Measurements from ENCODE around the gene SH3BGRL3.
"Not testable (repeated sequence)": the region's sequence is repeated elsewhere in the genome, so short reads cannot be mapped to it uniquely, and the experiment has no call there.

The SH3BGRL3 gene

GRCh38 chr1:26291939-26292338 lies 12.1 kb downstream of the SH3BGRL3 start:
- no peak for DNase-seq

DNA sequence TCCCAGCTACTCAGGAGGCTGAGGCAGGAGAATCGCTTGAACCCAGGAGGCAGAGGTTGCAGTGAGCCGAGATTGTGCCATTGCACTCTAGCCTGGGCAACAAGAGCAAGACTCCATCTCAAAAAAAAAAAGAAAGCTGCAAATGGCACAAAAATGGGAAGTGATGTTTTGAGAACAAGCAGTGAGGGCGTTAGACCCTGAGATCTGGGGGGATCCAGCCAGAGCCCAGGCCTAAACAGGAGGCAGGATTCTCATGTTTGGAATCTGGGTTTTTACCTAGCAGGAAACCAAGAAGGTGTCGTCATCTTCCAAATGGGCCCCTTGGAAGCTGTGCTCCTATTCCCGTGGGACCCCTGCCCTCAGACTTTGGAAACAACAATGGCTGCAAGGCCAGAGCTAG lies 12.8 kb downstream of the SH3BGRL3 start:
- DNase-seq = not testable (repeated sequence)

DNA sequence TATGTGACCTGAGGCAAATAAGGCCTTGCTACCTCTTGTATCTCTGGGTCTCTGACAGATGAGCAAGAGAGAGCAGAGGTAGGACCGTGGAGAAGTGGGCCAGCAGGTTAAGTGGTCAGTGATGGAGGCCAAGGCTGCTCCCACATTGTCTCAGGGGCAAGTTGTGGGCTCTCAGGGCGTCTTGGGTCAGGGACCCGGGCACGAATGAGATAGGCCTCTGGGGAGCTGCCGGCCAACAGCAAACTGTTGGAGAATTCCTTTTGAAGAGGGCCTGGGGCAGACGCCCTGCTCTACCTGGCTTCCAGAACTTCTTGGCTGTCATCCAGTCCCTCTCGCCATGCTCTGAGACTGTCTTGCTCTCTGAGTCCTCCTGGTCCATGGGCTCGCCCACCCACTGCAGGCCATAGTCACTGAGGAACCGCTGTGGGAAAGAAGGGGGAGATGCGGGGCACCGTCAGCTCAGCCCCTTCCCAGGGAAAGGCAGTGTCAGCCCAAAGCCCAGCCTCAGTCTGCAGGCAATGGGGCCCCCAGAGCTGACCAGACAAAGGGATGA lies 14.1 kb downstream of the SH3BGRL3 start:
- no peak for DNase-seq

DNA sequence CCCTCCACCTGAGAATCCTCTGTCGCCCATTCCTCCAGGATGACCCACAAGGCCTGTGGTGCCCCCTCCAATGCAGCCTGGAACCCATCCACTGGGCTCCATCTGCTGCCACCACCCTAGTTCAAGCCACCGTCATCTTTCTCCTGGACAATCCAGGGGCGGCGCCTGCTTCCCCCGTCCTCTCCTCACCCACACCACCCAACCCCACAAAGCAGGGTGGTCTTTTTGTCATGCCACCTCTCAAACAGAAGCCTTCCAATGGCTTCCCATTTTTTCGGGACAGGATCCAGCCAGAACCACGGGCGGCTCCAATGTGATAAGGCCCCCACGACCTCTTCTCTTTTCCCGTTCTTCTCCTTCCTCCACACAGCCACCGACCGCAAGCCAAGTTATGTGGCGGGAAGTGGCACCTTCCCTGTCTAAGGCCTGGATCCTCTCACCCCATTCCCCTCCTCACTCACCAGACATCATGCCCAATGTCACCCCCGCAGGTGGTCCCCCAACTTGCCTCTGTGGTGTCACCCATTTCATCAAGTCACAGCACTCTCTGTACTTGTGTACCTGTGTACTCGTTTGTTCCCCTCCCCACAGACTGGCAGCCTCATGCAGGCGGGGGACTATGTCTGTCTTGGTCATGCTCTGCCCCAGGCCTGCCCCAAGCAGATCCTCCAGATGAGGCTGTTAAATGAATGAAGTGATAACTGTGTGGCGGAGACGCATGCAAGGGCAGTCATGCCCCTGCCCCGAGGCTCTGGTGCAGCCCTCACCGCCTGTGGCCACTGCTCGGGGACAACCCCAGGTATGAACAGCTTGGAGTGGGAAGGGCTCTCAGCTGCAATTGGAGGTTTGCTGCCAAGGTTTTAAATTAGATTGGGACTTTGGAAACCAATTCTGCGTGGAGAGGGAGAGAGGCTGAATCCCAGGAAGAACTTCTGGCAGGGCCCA lies 15.6 kb downstream of the SH3BGRL3 start:
- DNase-seq = no peak

DNA sequence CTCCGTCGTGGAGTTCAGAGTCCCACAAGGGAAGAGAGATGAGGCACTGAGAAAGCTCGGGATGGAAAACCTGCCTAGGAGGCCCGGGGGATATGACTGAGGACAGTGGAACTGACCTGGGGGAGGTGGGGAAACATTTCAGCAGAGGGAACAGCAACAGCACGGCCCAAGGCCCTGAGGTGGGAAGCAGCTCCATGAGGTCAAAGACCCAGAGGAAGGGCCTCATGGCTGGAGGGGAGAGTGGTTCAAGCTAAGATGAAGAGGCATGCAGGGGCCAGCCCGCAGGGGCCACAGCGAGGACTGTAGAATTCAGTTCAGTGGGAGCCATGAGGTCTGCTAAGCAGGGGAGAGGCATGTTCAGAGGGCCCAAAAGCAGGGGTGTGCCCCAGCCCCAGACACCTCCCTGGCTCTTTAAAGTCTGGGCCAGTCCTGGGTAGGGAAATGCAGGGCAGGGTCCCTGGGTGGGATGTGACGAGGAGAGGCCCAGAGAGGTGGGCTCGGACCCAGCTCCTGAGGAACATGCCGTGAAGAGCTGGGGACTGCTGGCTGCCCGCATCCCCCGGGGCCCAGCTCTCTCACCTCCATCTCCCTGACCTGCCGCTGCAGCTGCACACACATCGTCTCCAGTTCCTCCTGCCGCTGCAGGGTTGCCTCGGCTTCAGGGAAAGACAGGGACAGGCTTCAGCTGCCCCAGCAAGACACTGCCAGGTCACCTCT lies 16.6 kb downstream of the SH3BGRL3 start:
- no peak for DNase-seq

DNA sequence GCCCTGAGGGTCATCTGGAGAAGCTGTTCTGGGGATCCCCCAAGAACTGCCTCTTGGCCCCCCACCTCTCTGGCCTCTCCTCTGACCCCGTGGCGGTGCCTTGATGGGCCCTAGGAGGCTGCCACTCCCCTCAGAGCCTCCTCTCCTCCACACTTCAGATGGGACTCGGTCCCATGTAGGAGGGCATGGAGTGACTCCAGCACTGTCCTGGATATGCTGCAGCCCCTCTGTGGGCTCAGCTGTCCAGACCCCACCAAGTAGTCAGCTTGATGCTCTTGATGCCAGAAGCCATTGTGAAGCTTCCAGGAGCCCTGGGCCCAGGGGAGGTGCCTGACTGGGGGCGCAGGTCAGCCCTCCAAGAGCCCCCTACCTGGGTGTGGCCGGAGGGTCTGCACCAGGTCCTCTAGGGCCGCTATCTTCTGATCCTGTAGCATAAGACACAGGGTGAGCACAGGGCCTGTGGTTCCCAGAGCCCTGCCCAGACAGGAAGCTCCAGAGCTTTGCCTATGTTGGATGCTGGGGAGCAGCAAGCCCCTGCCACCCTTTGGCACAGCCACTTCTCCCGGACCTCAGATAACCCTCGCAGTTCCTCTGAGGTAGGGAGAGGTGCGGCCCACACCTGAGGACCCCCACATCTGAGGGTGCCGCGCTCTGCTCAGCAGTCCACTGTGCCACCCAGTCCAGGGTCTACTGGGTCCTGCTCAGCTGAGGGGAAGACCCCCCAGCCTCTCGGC lies 17.3 kb downstream of the SH3BGRL3 start:
- DNase-seq = no peak

GRCh38 chr1:26297791-26298124 lies 17.9 kb downstream of the SH3BGRL3 start:
- DNase-seq = no peak

GRCh38 chr1:26300578-26301275 lies 20.8 kb downstream of the SH3BGRL3 start:
- DNase-seq = no peak

DNA sequence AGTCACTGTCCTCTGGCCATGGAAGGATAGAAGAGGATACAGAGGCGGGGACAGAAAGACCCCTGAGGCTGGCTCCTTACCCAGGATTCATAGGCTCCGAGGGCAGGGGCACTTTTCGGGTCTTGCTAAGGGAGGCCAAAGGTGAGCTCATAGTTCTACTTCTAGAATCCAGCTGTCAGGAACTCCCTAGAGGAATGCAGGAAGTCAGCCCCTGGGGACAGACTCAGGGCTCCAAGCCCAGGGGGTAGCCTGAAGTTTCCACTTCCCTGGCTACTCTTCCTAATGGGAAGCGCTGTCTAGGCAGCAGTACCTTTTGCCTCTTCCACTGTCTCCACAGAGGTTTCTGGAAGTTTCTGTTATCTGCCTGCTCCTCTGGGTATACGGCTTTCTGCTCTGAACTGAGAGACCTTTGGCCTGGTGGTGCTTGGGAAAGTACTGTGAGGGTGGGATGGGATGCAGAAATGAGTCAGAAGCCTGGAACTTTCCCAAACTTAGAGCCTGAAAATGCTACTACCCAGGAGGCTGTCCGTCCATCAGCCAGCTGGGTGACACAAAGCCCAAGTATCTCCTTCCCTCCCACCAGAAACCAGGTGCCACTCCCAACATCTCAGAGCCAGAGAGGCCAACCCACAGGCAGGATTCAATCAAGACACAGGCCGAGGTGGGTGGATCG lies 23.0 kb downstream of the SH3BGRL3 start:
- peak; percentile 75 for DNase-seq

DNA sequence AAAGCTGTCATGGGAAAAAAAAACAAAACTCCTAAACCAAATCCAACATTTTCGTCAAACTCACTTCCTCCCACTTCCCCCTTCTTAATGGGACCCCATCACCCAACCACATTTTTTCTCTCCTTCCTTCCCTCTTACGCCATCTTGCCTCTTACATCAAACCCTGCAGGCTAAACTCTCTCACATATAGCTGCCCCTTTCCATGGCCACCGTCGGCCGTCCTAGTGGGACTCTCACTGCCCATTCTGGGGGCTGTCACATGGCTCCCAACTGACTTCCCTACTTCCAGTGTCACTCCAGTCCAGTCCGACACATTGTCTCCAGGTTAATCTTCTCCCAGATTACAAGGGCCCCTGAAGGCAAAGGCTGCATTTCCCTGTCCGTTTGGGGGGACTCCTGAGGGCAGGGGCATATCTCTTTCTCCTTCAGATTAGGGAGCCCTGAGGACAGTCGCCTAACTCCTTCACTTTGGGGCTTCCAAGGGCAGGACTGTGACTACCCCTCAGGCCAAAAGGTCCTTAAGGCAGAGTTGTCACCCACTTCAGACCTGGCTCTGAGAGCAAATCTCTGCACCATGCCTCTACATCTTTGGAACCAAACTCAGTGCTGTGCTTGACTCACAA lies 25.9 kb downstream of the SH3BGRL3 start:
- no peak for DNase-seq

DNA sequence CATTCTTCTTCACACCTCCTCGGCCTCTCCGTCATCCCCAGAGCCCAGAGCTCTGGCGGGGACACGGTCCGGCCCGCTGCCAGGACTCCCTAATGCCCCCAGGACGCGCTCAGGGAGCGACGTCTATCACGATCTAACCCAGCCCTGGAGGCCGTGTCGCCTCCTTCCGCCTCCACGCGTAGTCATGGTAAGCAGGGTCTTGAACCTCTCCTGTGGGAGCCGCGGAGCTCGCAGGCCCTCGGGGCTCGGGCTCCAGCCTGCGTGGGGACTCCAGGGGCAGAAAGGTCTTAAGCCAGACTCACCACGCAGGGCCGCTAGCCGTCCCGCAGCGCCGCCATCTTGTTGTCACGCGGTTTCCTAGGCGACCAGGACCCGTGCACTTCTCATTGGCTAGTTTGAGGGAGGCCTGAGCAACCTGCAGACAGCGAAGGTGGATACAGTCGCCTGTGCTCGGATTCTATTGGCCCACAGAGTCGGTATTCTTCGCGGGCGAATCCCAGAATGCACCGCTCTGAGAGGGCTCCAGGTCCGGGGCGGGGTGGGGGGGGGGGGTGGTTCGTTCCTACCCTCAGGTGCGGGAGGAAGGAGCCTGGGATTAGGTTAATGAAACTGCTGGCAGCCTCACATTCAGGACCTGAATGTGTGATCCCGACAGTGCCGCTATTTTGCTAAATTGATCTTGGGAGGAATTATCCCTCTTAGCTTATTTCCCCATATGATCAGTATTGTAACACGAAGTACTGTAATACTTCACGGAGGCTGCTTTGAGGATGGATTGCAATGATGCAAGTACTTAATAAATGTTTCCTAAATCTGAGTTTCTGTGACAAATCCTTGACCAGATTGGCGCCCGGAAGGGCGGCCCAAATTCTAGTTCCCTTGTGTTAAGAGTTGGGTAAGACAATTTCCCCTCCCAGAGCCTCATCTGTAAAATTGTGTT lies 26.7 kb downstream of the SH3BGRL3 start, which contains the start of gene UBXN11:
Gene UBXN11, minus strand, starts transcription at position 347 of the 940 bp plus-strand sequence. CDS start 3,753 bp downstream, outside the sequence.
- DNase-seq = peak; percentile 94

DNA sequence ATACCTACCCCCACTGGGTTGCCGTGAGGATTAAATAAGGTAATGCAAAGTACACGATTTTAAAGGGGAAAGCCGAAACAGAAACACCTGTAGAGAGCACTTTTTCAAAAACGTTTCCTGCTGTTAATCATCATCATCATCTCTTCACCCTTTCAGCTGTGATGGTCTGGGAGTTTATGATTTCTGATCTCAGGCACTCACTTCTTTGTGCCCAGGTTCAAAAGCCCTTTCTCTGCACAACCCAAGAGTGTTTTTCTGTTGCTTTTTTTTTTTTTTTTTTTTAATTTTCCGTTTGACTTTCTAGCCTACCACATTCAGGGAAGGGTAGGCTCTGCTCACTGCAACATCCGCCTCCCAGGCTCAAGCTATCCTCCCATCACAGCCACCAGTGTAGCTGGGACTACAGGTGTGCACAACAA lies 27.5 kb downstream of the SH3BGRL3 start:
- no peak for DNase-seq

GRCh38 chr1:26307966-26308899 lies 28.3 kb downstream of the SH3BGRL3 start:
- DNase-seq = not testable (repeated sequence)

- no peak for DNase-seq
Observed at GRCh38 chr1:26314501-26314900, 34.6 kb downstream of the SH3BGRL3 start.

- DNase-seq = no peak
Observed at GRCh38 chr1:26315874-26316850, 36.3 kb downstream of the SH3BGRL3 start.

DNA sequence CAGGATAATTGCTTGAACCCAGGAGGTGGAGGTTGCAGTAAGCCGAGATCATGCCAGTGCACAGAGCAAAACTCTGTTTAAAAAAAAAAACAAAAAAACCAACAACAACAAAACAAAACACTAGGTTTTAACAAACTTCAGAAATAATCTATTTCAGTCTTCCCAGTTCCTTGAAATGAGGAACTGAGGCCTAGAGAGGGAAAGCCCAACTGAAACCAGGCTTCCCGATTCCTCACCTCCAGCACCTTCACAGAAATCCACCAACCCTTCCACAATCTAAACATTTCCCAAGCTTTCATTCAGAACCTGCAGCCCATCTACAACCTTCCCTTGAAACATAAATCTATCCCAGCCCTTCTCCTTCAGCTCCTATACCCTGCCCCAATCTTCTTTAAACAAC lies 37.3 kb downstream of the SH3BGRL3 start:
- DNase-seq = no peak

GRCh38 chr1:26317612-26318337 lies 37.9 kb downstream of the SH3BGRL3 start, which contains the start of gene CD52:
TSS of gene CD52 (plus strand) at chr1:26317958. CDS start at chr1:26318018, 60 bp downstream.
- DNase-seq = no peak

Data from fibroblast of skin of right biceps (primary cell).